ENCODE data around the gene NPDC1.

NPDC1 gene

GRCh38 chr9:137055385-137056364 is 9.7 kb upstream of the NPDC1 start:
- TF ChIP-seq TCF12 (IDR thresholded peaks at IDR 0.05; ENCODE audit: low read depth): peak; percentile 73
- TF ChIP-seq CEBPB (IDR thresholded peaks at IDR 0.05): no peak
- TF ChIP-seq MAX (IDR thresholded peaks at IDR 0.05): no peak
- TF ChIP-seq TEAD4 (IDR thresholded peaks at IDR 0.05): no peak; the same call in 1 of the 2 replicates
- peak; percentile 48; the same call in 1 of the 2 replicates for TF ChIP-seq EP300 (IDR thresholded peaks at IDR 0.05; ENCODE audit: borderline replicate concordance)
- TF ChIP-seq, protein P1, sequence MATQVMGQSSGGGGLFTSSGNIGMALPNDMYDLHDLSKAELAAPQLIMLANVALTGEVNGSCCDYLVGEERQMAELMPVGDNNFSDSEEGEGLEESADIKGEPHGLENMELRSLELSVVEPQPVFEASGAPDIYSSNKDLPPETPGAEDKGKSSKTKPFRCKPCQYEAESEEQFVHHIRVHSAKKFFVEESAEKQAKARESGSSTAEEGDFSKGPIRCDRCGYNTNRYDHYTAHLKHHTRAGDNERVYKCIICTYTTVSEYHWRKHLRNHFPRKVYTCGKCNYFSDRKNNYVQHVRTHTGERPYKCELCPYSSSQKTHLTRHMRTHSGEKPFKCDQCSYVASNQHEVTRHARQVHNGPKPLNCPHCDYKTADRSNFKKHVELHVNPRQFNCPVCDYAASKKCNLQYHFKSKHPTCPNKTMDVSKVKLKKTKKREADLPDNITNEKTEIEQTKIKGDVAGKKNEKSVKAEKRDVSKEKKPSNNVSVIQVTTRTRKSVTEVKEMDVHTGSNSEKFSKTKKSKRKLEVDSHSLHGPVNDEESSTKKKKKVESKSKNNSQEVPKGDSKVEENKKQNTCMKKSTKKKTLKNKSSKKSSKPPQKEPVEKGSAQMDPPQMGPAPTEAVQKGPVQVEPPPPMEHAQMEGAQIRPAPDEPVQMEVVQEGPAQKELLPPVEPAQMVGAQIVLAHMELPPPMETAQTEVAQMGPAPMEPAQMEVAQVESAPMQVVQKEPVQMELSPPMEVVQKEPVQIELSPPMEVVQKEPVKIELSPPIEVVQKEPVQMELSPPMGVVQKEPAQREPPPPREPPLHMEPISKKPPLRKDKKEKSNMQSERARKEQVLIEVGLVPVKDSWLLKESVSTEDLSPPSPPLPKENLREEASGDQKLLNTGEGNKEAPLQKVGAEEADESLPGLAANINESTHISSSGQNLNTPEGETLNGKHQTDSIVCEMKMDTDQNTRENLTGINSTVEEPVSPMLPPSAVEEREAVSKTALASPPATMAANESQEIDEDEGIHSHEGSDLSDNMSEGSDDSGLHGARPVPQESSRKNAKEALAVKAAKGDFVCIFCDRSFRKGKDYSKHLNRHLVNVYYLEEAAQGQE (IDR thresholded peaks at IDR 0.05; ENCODE audit: low read depth): no peak
- no peak for TF ChIP-seq RAD21 (IDR thresholded peaks at IDR 0.05; ENCODE audit: low read depth)
- TF ChIP-seq EGR1 (IDR thresholded peaks at IDR 0.05): peak; percentile 90
- TF ChIP-seq, protein P2, sequence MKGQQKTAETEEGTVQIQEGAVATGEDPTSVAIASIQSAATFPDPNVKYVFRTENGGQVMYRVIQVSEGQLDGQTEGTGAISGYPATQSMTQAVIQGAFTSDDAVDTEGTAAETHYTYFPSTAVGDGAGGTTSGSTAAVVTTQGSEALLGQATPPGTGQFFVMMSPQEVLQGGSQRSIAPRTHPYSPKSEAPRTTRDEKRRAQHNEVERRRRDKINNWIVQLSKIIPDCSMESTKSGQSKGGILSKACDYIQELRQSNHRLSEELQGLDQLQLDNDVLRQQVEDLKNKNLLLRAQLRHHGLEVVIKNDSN (IDR thresholded peaks at IDR 0.05): no peak
- TF ChIP-seq NFIC (IDR thresholded peaks at IDR 0.05): peak; percentile 90
- TF ChIP-seq TAF1 (IDR thresholded peaks at IDR 0.05; ENCODE audit: low read depth): no peak
- TF ChIP-seq ZBTB7A (IDR thresholded peaks at IDR 0.05; ENCODE audit: low read depth): peak; percentile 95
- TF ChIP-seq YY1 (IDR thresholded peaks at IDR 0.05; ENCODE audit: low read depth): no peak
- no peak for TF ChIP-seq CREB1 (IDR thresholded peaks at IDR 0.05; ENCODE audit: low read depth)
- TF ChIP-seq FOXM1 (IDR thresholded peaks at IDR 0.05; ENCODE audit: borderline replicate concordance, low read depth): no peak

GRCh38 chr9:137054932-137055384 is 9.0 kb upstream of the NPDC1 start:
- TF ChIP-seq CREB1 (IDR thresholded peaks at IDR 0.05; ENCODE audit: low read depth) (no peak), RAD21 (IDR thresholded peaks at IDR 0.05; ENCODE audit: low read depth) (no peak), YY1 (IDR thresholded peaks at IDR 0.05; ENCODE audit: low read depth) (no peak), EGR1 (IDR thresholded peaks at IDR 0.05) (no peak), NFIC (IDR thresholded peaks at IDR 0.05) (no peak), FOXM1 (IDR thresholded peaks at IDR 0.05; ENCODE audit: borderline replicate concordance, low read depth) (no peak), EP300 (IDR thresholded peaks at IDR 0.05; ENCODE audit: borderline replicate concordance) (no peak), TEAD4 (IDR thresholded peaks at IDR 0.05) (no peak), ZBTB7A (IDR thresholded peaks at IDR 0.05; ENCODE audit: low read depth) (no peak), CEBPB (IDR thresholded peaks at IDR 0.05) (no peak), TCF12 (IDR thresholded peaks at IDR 0.05; ENCODE audit: low read depth) (no peak), MAX (IDR thresholded peaks at IDR 0.05) (no peak), TAF1 (IDR thresholded peaks at IDR 0.05; ENCODE audit: low read depth) (no peak)
- TF ChIP-seq, protein P1 (IDR thresholded peaks at IDR 0.05; ENCODE audit: low read depth): no peak
- TF ChIP-seq, protein P2 (IDR thresholded peaks at IDR 0.05): no peak

GRCh38 chr9:137053944-137054931 is 8.3 kb upstream of the NPDC1 start, which contains the start of gene ENTPD2:
ENTPD2 (minus strand) TSS chr9:137054061; CDS start chr9:137053997, 64 bp downstream.
- TF ChIP-seq MAX (IDR thresholded peaks at IDR 0.05): peak; percentile 72
- no peak for TF ChIP-seq CREB1 (IDR thresholded peaks at IDR 0.05; ENCODE audit: low read depth)
- TF ChIP-seq EP300 (IDR thresholded peaks at IDR 0.05; ENCODE audit: borderline replicate concordance): no peak
- 0 out of 2 replicates have a peak, but pooled peaks have one; percentile 37 for TF ChIP-seq TAF1 (IDR thresholded peaks at IDR 0.05; ENCODE audit: low read depth)
- TF ChIP-seq CEBPB (IDR thresholded peaks at IDR 0.05): no peak
- no peak for TF ChIP-seq FOXM1 (IDR thresholded peaks at IDR 0.05; ENCODE audit: borderline replicate concordance, low read depth)
- TF ChIP-seq, protein P1 (IDR thresholded peaks at IDR 0.05; ENCODE audit: low read depth): no peak
- TF ChIP-seq EGR1 (IDR thresholded peaks at IDR 0.05): peak; percentile 68
- TF ChIP-seq NFIC (IDR thresholded peaks at IDR 0.05): peak; percentile 41; the same call in 1 of the 2 replicates
- TF ChIP-seq, protein P2 (IDR thresholded peaks at IDR 0.05): no peak
- TF ChIP-seq TEAD4 (IDR thresholded peaks at IDR 0.05): 0 out of 2 replicates have a peak, but pooled peaks have one; percentile 10
- TF ChIP-seq TCF12 (IDR thresholded peaks at IDR 0.05; ENCODE audit: low read depth): peak; percentile 64
- no peak for TF ChIP-seq RAD21 (IDR thresholded peaks at IDR 0.05; ENCODE audit: low read depth)
- TF ChIP-seq YY1 (IDR thresholded peaks at IDR 0.05; ENCODE audit: low read depth): no peak
- peak; percentile 75; the same call in 1 of the 2 replicates for TF ChIP-seq ZBTB7A (IDR thresholded peaks at IDR 0.05; ENCODE audit: low read depth)

All from Ishikawa (cell line).